ENCODE data around the gene TOMM20L. TPM values are rescaled to one million over a fixed set of nuclear protein-coding genes. Genes with fewer than 3 reads are reported as not detected.
"Not testable (repeated sequence)": the region's sequence is repeated elsewhere in the genome, so short reads cannot be mapped to it uniquely, and the experiment has no call there.

TOMM20L gene
- total and polyA plus RNA-seq, 9 donors = 0.78 to 0.92 TPM; not detected in 7

GRCh38 chr14:58401587-58401986 lies 5.9 kb downstream of the TOMM20L start:
- WGBS, 3 donors = 83 to 87% (median 84%) methylated on average over 3 of the region's 3 CpGs
- intact Hi-C loops (cut with DNase I) = no loop called here
- no peak overlapping the region for H3K27ac ChIP-seq
- H3K4me1 ChIP-seq (ENCODE audit: insufficient read depth) = no peaks in the 10 kb centered on the region
- DNase-seq = no peak
- no peaks in the 10 kb centered on the region for H3K9me3 ChIP-seq
- no peaks in the 10 kb centered on the region for H3K27me3 ChIP-seq
- no peak overlapping the region for H3K4me3 ChIP-seq
- TF ChIP-seq POLR2A (IDR thresholded peaks at IDR 0.05) = no peak
- no peak for TF ChIP-seq CTCF (IDR thresholded peaks at IDR 0.05)
- no peak for TF ChIP-seq EP300 (IDR thresholded peaks at IDR 0.05)
- no peaks in the 10 kb centered on the region for H3K36me3 ChIP-seq

- H3K4me1 ChIP-seq (ENCODE audit: insufficient read depth) = no peaks in the 10 kb centered on the region
- no peak overlapping the region for H3K4me3 ChIP-seq
- H3K27me3 ChIP-seq = no peaks in the 10 kb centered on the region
- no peak for DNase-seq
- H3K27ac ChIP-seq = no peak overlapping the region
- TF ChIP-seq EP300 (IDR thresholded peaks at IDR 0.05) (no peak), CTCF (IDR thresholded peaks at IDR 0.05) (no peak), POLR2A (IDR thresholded peaks at IDR 0.05) (no peak)
- 92 to 93% (median 92%) methylated on average over 3 of the region's 3 CpGs for WGBS, 3 donors
- H3K36me3 ChIP-seq = no peaks in the 10 kb centered on the region
- H3K9me3 ChIP-seq = no peaks in the 10 kb centered on the region
- intact Hi-C loops (cut with DNase I) = no loop called here
Measured at GRCh38 chr14:58408681-58409215, 13.0 kb downstream of the TOMM20L start.

- H3K27me3 ChIP-seq = no peaks in the 10 kb centered on the region
- H3K4me3 ChIP-seq = no peak overlapping the region
- TF ChIP-seq CTCF (IDR thresholded peaks at IDR 0.05) (no peak), EP300 (IDR thresholded peaks at IDR 0.05) (no peak), POLR2A (IDR thresholded peaks at IDR 0.05) (no peak)
- no peaks in the 10 kb centered on the region for H3K36me3 ChIP-seq
- H3K9me3 ChIP-seq = no peaks in the 10 kb centered on the region
- H3K4me1 ChIP-seq (ENCODE audit: insufficient read depth) = no peaks in the 10 kb centered on the region
- DNase-seq = no peak
- 95 to 100% (median 100%) methylated on average over 1 of the region's 1 CpG for WGBS, 3 donors
- intact Hi-C loops (cut with DNase I) = no loop called here
- H3K27ac ChIP-seq = no peak overlapping the region
Measured at GRCh38 chr14:58414845-58415244, 19.1 kb downstream of the TOMM20L start.

- WGBS, 3 donors = 95 to 97% (median 95%) methylated on average over 10 of the region's 10 CpGs
- DNase-seq = no peak
- no peaks in the 10 kb centered on the region for H3K4me1 ChIP-seq (ENCODE audit: insufficient read depth)
- no peaks in the 10 kb centered on the region for H3K36me3 ChIP-seq
- no peak for TF ChIP-seq POLR2A (IDR thresholded peaks at IDR 0.05)
- no peak for TF ChIP-seq CTCF (IDR thresholded peaks at IDR 0.05)
- no peak for TF ChIP-seq EP300 (IDR thresholded peaks at IDR 0.05)
- intact Hi-C loops (cut with DNase I) = no loop called here
- no peaks in the 10 kb centered on the region for H3K9me3 ChIP-seq
- H3K27ac ChIP-seq = no peak overlapping the region
- no peak overlapping the region for H3K4me3 ChIP-seq
- no peaks in the 10 kb centered on the region for H3K27me3 ChIP-seq
Measured at GRCh38 chr14:58415636-58416547, 20.2 kb downstream of the TOMM20L start.

GRCh38 chr14:58416934-58417333 lies 21.2 kb downstream of the TOMM20L start:
- WGBS, 3 donors = 88 to 100% (median 89%) methylated on average over 1 of the region's 1 CpG
- H3K27me3 ChIP-seq; H3K27ac ChIP-seq; intact Hi-C loops (cut with DNase I); H3K4me1 ChIP-seq (ENCODE audit: insufficient read depth); H3K9me3 ChIP-seq; H3K4me3 ChIP-seq; H3K36me3 ChIP-seq; DNase-seq: not testable (repeated sequence)
